GM20000 (cell line): ENCODE results near the gene IQSEC3.

ENCODE experiments used
- DNase-seq: peaks from one replicate; pipeline ENCODE4 v3.0.0; 2012; ENCODE audit warnings: low spot score
- CTCF ChIP-seq: IDR thresholded peaks from 2 replicates; pipeline ENCODE4 v1.5.1; 2012; ENCODE audit warnings: mild to moderate bottlenecking, control low read depth; ENCODE audit errors: extremely low read depth, missing control alignments

The IQSEC3 gene

GRCh38 chr12:117816-118345 is 51.3 kb downstream of the IQSEC3 start:
- TF ChIP-seq CTCF: no peak

GRCh38 chr12:118591-118990 is 52.0 kb downstream of the IQSEC3 start:
- no peak for TF ChIP-seq CTCF
- DNase-seq: no peak

More at GRCh38 chr12:117816-118345, 51.3 kb downstream of the IQSEC3 start:
- DNase-seq: no peak

DNA sequence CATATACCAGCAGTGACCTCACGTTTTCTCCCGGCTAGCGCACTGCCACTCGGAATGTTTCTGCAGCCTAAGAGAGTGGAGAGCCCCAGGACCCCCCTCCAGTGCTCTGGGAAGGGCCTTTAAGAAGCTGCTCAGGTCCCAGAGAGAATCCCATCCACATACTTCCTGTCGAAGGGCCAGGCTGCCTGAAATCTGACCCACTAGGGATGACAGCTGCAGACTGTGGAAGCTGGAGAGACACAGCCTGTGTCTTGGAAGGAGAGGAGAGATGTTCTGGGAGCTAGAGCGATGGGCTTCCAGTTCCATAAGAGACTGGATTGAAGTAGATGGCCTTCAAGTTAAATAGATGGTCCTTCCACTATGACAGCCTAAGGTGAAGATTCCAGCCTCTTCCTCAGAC is 54.4 kb downstream of the IQSEC3 start:
- DNase-seq: no peak

DNA sequence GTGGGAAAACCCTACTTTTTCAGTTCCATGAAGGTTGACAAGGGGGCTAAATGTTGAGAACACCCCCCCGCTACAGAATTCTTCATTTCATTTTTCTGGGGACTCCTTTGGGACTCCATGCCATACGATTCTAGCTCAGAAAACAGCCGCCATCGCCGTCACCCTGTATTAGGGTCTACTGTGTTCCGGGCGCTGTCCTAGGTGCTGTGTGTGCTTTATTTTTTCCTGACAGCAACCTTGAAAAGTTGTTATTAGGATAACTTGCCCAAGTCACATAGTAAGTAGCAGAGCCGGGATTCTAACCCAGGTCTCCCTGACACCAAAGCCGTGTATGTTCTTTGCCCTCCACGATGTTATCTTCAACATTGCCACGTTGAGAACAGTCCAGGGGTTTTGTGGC is 55.1 kb downstream of the IQSEC3 start:
- DNase-seq: no peak
- TF ChIP-seq CTCF: no peak

More for the DNA sequence above, 54.4 kb downstream of the IQSEC3 start:
- TF ChIP-seq CTCF: no peak

DNA sequence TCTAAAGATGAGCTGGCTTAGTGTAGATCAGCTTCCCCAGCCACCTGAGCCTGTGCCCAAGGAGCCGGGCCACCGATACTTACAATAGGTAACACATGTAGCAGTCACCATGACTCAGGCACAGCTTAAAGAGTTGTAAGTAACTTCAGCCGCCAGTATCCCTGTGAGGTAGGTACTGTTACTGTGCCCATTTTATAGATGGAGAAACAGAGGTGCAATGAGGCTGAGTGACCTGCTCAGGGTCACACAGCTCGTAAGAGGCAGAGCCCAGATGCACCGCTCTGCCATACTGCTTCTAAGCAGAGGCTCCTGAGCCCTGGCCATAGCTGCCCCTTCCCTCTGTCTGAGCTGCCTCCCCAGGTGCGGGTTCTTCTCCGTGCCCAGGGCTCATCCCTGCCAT is 58.5 kb downstream of the IQSEC3 start:
- DNase-seq: no peak

DNA sequence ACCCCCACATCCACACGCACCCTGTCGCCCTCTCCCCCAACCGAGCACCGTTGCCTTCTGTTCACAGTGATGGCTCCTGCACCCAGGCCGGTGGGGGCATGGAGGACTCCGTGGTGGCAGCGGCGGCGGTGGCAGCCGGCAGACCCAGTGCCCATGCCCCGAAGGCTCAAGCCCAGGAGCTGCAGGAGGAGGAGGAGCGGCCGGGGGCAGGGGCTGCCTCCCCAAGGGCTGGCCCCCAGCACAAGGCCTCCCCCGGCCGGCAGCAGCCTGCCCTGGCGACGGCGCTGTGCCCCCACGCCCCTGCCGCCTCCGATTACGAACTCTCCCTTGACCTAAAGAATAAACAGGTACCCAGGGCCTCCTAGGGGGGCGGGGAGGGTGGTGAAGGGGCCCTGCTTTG is 59.0 kb downstream of the IQSEC3 start:
- DNase-seq: no peak
- no peak for TF ChIP-seq CTCF

More for the DNA sequence above, 58.5 kb downstream of the IQSEC3 start:
- no peak for TF ChIP-seq CTCF

GRCh38 chr12:128079-128478 is 61.5 kb downstream of the IQSEC3 start:
- no peak for TF ChIP-seq CTCF
- DNase-seq: no peak
